H54 (cell line): ENCODE data around the gene LAMA3.

ENCODE experiments used
- DNase-seq: peaks from one replicate; pipeline ENCODE4 v3.0.0; 2011; ENCODE audit warnings: low spot score, mixed read lengths; ENCODE audit not compliant: insufficient read length
- FAIRE-seq: peaks from 3 replicates; lab custom pipeline; 2011; peaks lifted over from hg19 to GRCh38; lab: Jason Lieb, UNC
- POLR2A ChIP-seq: IDR thresholded peaks from 2 replicates; pipeline ENCODE4 v1.6.1; 2011; ENCODE audit warnings: low read depth, mild to moderate bottlenecking, low read length

Gene LAMA3

DNA sequence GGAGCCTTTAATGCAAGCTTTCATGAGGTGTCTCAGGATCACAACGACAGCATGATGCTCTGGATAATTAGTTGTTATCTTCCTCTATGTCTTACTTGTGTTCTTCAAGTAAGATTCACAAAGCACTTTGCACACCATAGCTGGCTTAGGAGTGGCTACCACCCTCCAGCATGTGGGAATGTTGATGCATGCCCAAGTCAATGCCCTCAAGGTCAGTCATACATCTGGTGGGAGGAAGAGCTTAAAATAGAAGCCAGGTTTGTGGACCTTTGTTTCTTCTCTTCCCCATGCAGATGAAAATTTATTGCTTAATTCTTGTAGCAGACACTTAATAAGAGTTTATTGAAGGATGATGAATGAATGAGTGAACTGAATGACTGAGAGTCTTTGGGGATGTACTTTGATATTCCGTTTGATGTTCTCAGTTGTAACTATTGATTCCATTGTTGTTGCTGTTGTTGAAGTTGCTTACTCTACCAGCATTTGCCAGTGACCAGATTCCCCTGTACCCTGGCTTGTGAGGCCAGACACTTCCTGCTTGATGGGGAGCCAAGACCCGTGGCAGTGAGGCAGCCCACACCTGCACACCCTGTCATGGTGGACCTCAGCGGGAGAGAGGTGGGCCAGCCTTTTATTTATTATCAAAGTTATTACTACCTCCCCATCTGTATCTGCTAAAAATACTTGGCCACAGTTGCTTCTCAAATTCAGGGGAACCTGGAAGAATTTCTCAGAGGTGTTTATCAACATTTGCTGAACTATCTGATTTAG is 137.8 kb downstream of the LAMA3 start:
- no peak for FAIRE-seq
- DNase-seq = no peak
- TF ChIP-seq POLR2A = no peak

DNA sequence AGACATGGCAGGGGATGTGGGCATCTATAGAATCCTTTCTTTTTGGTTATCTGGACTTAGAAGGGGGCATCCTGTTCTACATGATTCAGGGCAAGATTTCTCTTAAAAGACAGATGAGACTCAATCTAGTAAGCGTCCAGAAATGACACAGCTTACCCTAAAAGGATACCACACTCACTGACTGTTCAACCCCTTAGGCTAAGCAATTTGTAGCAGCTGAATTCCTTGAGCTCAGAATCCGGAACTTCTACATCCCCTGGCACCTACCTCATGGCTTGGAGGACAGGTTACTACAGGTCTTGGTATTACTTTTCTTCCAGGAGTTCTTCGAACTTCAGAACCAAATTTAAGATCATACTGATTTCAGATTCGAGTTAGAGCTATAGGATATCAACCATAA is 138.4 kb downstream of the LAMA3 start:
- TF ChIP-seq POLR2A = no peak
- DNase-seq (no peak), FAIRE-seq (no peak)

DNA sequence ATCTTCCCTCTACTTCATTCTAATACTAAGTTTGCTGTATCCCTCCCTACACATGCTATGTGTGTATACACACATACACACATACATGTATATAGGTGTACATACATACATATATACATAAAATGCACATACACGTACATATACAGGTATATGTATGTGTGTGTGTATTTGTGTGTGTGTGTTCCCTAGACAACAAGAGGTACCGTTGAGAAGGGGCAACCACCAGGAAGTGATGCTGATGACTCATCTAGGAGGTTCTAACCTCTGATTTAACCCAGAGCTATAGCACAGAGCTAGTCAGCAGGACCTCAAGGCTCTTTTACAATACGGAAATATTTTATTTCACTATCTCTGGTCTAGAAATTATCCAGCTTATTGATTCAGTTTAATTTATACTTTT is 139.2 kb downstream of the LAMA3 start:
- FAIRE-seq = peak; percentile 41
- TF ChIP-seq POLR2A = no peak
- peak; percentile 31 for DNase-seq

DNA sequence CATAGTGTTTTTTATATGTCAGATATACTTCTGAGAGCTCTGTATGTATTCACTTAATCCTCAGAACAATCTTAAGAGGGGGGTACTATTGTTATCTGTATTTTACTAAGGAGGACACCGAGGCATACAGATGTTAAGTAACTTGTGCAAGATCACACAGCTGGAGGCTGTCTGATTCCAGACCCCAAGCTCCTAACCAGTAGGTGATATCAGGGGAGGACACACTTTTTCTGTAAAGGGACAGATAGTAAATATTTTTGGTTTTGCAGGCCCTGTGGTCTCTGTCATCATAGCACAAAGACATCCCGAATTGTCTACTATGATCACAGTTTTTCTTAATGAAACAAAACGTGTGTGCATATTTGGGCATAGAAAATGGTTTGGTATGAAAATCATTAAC is 143.7 kb downstream of the LAMA3 start:
- FAIRE-seq (no peak), DNase-seq (no peak)
- TF ChIP-seq POLR2A = no peak

DNA sequence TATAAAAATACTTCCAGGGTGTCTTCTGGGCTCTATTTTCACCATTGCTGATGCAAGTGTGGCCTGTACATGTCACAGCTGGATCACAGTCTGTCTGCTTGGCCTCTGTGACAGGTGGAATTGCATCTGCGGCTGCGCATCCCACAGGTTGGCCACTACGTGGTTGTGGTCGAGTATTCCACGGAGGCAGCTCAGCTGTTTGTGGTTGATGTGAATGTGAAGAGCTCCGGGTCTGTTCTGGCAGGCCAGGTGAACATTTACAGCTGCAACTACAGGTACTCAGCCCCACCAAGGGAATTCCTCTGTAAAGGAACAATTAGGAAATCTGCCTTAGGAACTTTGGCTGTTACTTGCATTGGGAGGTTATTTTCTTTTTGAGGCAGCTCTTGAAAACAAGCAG is 144.5 kb downstream of the LAMA3 start:
- DNase-seq (no peak), FAIRE-seq (no peak)
- no peak for TF ChIP-seq POLR2A

DNA sequence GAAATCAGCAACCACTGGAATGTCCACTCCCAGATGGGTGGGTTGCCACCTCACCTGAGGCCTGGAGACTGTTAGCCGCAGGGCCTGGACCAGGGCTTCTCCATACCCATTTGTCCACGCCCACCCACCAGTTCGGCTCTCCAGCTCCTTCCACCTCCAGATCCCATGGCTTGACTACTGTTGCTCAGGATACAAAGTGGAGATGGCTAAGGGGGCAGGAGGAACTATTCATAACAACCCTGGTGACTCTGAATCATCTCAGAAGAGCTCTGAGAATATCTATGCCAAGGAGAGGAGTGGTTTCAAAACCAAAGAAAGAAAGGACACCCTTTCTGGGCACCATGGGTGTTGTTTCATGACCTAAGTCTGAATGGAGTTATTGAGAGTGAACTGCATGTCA is 145.8 kb downstream of the LAMA3 start:
- no peak for TF ChIP-seq POLR2A
- DNase-seq (no peak), FAIRE-seq (no peak)

DNA sequence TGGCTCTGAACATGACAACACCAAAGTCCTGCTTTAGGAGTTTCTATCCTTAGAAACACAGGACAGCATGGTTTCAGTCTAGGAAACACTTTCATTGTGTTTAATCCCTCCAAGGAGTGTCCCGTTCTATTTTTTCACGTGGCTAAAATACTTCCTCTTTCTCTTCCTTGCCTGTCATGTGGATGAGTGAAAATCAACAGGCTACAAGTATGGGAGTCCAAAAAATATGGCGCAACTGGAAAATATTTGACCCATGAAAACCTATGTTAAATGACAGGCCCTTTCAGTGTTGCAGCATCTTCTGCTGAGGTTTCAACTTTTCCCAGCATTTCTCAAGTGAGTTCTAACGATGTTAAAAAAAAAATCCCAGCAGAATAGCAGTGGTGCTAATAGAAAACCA is 146.3 kb downstream of the LAMA3 start:
- DNase-seq (no peak), FAIRE-seq (no peak)
- TF ChIP-seq POLR2A = no peak

DNA sequence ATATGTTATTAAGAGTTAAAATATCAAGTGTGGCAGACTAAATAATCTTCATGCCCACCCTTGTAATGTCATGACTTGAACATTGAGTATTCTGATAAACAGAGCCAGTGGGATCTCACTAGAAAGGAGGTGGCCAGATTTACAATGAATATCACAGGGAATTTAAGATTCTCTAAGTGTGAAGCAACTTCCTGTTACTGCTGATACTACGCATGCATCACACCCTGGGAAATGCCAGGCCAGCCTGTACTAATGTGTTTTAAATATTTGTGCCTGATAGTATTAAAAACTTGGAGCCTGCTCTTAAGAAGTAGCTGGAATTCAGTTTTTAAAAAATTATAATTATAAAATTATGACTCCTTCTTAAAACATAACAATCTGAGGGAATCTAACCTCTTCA is 148.3 kb downstream of the LAMA3 start:
- FAIRE-seq (no peak), DNase-seq (no peak)
- no peak for TF ChIP-seq POLR2A

DNA sequence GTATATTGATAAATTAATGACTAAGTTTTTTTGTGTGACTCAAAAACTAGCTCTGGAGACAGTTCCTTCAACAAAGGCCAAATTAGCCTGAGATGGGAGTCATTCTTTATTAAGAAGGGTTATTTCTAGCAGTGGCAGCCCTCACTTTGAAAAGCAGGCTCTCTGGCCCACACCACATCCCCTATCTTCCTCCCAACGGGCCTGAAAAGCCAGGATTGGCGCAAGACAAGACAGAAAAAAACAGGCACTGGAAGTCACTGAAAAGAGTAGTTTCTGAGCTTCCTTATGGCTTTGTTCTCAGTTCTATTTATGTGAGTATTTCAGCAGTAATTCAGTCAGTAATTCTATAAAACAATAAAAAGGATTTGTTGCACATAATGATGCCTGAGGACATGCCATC is 149.0 kb downstream of the LAMA3 start:
- no peak for DNase-seq
- TF ChIP-seq POLR2A = no peak
- no peak for FAIRE-seq

DNA sequence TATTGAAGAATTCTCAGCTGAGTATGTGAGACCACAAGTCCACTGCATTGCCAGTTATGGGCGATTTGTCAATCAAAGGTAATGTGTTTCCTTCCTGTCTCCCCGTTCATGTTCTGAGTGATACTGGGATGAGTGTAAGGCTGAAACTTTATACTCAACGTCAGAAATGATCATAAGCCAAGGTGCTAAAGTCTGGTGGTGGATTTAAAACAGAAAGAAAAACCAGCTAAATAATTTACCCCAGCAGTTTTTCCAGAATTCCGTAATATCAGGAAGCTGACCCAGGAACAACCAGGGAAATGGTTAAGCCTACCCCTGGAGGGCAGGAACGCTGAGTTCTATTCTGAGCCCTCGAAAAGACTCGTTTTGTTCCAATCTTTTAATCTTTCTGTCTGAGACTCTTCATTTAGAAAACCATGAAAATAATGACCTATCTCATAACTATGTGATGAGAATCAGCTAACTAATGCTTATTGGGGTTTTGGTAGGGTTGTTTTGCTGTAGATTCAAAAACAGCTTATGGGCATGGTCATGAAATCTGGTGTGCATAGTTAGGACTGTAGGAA is 149.6 kb downstream of the LAMA3 start:
- no peak for DNase-seq
- FAIRE-seq = no peak
- TF ChIP-seq POLR2A = no peak

DNA sequence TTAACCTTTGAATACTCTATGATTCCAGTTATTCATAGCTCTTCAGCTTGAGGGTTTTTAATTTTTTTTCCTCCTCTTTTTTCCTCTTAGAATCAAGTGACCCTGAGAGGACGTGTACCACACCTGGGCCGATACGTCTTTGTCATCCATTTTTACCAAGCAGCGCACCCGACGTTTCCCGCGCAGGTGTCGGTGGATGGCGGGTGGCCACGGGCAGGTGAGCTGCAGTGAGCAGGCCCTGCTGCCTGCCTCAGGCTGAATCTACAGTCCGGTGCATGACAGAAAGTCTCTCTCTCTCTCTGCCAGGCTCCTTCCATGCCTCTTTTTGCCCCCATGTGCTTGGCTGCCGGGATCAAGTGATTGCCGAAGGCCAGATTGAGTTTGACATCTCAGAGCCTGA is 153.1 kb downstream of the LAMA3 start:
- TF ChIP-seq POLR2A = no peak
- FAIRE-seq = no peak
- DNase-seq = no peak

DNA sequence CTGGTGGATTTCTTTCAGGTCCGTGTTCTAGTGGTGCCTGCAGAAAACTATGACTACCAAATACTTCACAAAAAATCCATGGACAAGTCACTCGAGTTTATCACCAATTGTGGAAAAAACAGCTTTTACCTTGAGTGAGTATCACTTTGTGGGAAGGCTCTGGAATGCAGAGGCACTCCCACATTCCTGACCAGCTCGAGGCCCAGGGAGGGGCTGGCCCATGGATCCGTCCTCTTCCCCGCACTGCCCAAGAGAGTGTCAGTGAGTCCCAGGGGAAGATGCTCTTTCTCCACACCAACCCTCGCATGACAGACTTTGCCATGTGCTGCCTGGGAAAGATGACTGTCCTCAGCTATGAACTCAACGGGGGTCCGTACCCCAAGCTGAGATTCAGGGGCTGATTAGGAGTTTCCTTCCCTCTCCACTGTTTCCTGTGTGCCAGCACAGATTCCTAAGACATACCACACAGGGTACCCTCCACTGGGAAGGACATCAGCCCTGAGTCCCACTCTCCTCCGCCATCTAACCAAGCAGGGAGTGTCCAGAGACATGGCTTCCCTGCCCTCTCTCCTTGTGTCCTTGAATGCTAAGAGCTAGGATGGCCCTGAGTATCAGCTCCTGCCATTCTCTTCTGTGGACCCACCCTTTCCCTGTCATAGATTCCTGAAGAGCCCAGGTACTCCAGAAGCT is 155.9 kb downstream of the LAMA3 start:
- no peak for TF ChIP-seq POLR2A
- DNase-seq (peak; percentile 28), FAIRE-seq (no peak)

DNA sequence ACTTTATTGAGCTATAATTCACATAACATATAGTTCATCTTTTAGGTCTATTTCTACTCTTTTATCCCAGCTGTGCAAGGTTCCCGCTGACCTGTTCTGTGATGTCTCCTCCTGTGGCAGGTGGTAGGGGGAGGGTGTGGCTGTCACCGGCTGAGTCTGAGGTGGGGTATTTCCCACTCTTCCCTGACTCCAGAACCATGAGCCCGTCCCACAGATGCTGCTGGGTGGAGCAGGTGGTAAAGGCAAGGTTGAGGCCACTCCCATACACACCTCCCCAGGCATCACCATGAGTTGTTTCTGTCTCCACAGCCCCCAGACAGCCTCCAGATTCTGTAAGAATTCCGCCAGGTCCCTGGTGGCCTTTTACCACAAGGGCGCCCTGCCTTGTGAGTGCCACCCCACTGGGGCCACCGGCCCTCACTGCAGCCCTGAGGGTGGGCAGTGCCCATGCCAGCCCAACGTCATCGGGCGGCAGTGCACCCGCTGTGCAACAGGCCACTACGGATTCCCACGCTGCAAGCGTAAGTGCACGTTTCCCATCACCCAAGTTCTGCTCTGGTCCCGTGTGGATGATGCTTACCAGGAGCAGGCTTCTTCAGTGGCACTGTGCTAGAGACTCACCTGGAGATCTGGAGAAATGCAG is 156.9 kb downstream of the LAMA3 start:
- TF ChIP-seq POLR2A = no peak
- no peak for DNase-seq
- FAIRE-seq = no peak

DNA sequence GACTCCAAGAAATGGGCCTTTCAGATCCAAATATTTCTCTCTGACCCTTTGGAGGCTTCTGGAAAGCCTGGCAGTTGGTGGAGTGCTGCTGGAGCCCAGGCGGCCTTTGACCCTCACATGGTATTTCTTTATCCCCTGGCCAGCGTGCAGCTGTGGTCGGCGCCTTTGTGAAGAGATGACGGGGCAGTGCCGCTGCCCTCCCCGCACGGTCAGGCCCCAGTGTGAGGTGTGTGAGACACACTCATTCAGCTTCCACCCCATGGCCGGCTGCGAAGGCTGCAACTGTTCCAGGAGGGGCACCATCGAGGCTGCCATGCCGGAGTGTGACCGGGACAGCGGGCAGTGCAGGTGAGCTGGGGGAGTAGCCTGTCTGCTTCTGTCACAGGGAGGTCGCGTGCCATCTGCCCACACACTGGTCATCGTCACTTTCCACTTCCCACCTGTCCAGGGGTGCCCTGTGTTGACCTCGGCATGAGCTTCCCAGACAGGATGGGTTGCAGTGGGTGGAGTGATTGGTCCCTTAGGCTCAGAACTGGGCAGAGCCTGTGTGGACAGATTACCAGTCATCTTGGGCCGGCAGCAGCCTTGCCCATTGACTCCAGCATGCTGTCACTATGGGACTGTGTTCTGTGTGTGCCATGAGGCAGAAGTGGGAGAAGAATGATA is 158.2 kb downstream of the LAMA3 start:
- DNase-seq = no peak
- no peak for FAIRE-seq
- no peak for TF ChIP-seq POLR2A
